ENCODE results near the gene TMEM165. TPM values are rescaled to one million over a fixed set of nuclear protein-coding genes. Genes with fewer than 3 reads are reported as not detected.

Gene TMEM165
- total and polyA plus RNA-seq, 10 of the 15 experiments (the other 5 are each of a cell fraction or from before 2014, with no cell fraction given), result 18.3 to 141 (median 81.1) TPM

DNA sequence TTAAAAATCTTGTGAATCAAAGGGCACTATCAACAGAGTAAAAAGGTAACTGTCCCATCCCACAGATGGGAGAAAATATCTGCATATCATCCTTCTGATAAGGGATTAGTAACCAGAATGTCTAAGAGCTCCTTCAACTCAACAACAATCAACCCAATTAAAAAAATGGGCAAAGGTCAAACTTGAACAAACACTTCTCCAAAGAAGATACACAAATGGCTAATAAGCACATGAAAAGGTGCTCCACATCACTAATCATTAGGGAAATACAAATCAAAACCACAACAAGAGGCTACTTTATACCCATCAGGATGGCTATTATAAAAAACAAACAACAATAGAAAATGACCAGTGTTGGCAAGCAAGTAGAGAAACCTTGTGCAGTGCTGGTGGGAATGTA lies 43.3 kb downstream of the TMEM165 start (continued):
- TF ChIP-seq PML (IDR thresholded peaks at IDR 0.05; ENCODE audit: low read length), result no peak
- TF ChIP-seq, protein P1, sequence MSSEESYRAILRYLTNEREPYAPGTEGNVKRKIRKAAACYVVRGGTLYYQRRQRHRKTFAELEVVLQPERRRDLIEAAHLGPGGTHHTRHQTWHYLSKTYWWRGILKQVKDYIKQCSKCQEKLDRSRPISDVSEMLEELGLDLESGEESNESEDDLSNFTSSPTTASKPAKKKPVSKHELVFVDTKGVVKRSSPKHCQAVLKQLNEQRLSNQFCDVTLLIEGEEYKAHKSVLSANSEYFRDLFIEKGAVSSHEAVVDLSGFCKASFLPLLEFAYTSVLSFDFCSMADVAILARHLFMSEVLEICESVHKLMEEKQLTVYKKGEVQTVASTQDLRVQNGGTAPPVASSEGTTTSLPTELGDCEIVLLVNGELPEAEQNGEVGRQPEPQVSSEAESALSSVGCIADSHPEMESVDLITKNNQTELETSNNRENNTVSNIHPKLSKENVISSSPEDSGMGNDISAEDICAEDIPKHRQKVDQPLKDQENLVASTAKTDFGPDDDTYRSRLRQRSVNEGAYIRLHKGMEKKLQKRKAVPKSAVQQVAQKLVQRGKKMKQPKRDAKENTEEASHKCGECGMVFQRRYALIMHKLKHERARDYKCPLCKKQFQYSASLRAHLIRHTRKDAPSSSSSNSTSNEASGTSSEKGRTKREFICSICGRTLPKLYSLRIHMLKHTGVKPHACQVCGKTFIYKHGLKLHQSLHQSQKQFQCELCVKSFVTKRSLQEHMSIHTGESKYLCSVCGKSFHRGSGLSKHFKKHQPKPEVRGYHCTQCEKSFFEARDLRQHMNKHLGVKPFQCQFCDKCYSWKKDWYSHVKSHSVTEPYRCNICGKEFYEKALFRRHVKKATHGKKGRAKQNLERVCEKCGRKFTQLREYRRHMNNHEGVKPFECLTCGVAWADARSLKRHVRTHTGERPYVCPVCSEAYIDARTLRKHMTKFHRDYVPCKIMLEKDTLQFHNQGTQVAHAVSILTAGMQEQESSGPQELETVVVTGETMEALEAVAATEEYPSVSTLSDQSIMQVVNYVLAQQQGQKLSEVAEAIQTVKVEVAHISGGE (CRISPR knock-in tag; IDR thresholded peaks at IDR 0.05), result no peak
- TF ChIP-seq, protein P2, sequence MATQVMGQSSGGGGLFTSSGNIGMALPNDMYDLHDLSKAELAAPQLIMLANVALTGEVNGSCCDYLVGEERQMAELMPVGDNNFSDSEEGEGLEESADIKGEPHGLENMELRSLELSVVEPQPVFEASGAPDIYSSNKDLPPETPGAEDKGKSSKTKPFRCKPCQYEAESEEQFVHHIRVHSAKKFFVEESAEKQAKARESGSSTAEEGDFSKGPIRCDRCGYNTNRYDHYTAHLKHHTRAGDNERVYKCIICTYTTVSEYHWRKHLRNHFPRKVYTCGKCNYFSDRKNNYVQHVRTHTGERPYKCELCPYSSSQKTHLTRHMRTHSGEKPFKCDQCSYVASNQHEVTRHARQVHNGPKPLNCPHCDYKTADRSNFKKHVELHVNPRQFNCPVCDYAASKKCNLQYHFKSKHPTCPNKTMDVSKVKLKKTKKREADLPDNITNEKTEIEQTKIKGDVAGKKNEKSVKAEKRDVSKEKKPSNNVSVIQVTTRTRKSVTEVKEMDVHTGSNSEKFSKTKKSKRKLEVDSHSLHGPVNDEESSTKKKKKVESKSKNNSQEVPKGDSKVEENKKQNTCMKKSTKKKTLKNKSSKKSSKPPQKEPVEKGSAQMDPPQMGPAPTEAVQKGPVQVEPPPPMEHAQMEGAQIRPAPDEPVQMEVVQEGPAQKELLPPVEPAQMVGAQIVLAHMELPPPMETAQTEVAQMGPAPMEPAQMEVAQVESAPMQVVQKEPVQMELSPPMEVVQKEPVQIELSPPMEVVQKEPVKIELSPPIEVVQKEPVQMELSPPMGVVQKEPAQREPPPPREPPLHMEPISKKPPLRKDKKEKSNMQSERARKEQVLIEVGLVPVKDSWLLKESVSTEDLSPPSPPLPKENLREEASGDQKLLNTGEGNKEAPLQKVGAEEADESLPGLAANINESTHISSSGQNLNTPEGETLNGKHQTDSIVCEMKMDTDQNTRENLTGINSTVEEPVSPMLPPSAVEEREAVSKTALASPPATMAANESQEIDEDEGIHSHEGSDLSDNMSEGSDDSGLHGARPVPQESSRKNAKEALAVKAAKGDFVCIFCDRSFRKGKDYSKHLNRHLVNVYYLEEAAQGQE (IDR thresholded peaks at IDR 0.05; ENCODE audit: low read depth, low read length), result no peak
- no peak for TF ChIP-seq IKZF1 (conservative IDR thresholded peaks at IDR 0.05)
- TF ChIP-seq, protein P3, sequence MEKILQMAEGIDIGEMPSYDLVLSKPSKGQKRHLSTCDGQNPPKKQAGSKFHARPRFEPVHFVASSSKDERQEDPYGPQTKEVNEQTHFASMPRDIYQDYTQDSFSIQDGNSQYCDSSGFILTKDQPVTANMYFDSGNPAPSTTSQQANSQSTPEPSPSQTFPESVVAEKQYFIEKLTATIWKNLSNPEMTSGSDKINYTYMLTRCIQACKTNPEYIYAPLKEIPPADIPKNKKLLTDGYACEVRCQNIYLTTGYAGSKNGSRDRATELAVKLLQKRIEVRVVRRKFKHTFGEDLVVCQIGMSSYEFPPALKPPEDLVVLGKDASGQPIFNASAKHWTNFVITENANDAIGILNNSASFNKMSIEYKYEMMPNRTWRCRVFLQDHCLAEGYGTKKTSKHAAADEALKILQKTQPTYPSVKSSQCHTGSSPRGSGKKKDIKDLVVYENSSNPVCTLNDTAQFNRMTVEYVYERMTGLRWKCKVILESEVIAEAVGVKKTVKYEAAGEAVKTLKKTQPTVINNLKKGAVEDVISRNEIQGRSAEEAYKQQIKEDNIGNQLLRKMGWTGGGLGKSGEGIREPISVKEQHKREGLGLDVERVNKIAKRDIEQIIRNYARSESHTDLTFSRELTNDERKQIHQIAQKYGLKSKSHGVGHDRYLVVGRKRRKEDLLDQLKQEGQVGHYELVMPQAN (conservative IDR thresholded peaks at IDR 0.05), result no peak
- TF ChIP-seq, protein P4, sequence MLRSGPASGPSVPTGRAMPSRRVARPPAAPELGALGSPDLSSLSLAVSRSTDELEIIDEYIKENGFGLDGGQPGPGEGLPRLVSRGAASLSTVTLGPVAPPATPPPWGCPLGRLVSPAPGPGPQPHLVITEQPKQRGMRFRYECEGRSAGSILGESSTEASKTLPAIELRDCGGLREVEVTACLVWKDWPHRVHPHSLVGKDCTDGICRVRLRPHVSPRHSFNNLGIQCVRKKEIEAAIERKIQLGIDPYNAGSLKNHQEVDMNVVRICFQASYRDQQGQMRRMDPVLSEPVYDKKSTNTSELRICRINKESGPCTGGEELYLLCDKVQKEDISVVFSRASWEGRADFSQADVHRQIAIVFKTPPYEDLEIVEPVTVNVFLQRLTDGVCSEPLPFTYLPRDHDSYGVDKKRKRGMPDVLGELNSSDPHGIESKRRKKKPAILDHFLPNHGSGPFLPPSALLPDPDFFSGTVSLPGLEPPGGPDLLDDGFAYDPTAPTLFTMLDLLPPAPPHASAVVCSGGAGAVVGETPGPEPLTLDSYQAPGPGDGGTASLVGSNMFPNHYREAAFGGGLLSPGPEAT (IDR thresholded peaks at IDR 0.05; ENCODE audit: low read depth), result no peak
- TF ChIP-seq E2F4 (IDR thresholded peaks at IDR 0.05; ENCODE audit: low read depth, low read length), result no peak
- TF ChIP-seq ZNF687 (IDR thresholded peaks at IDR 0.05), result no peak
